Ovary (tissue), 9 donors: ENCODE results near the gene GALNT16. TPM values are rescaled to one million over a fixed set of nuclear protein-coding genes. Genes with fewer than 3 reads are reported as not detected.

Experiments
- DNase-seq, 5 donors: peaks; one replicate each; pipeline ENCODE4 v3.0.0-alpha.2; 2019 to 2020
- H3K27ac ChIP-seq, 2 donors: fragments of 200-600 bp; one replicate each; pipeline versions ENCODE4 v1.5.1 to v1.8.0; 2019 to 2022
- H3K27me3 ChIP-seq: fragments of 200-600 bp; one replicate; pipeline ENCODE4 v1.8.0; 2022
- H3K36me3 ChIP-seq: fragments of 200-600 bp; sonication (generic); one replicate; pipeline ENCODE4 v1.5.1; 2019
- H3K4me1 ChIP-seq: one replicate; pipeline ENCODE4 v1.8.1; 2013; ENCODE audit warnings: mild to moderate bottlenecking, moderate library complexity; ENCODE audit not compliant: insufficient read depth
- H3K4me3 ChIP-seq: fragments of 200-600 bp; sonication (generic); one replicate; pipeline ENCODE4 v1.5.1; 2017
- H3K9me3 ChIP-seq, 2 donors: fragments of 200-600 bp in 1 of 2; sonication (generic) in 1 of 2; one replicate each; pipeline versions ENCODE4 v1.5.1 to v1.8.1; 2013 to 2019; ENCODE audit warnings: mild to moderate bottlenecking in 1 of 2, moderate library complexity in 1 of 2
- EP300 ChIP-seq: sonication (generic); formaldehyde crosslinking; IDR thresholded peaks from one replicate; pipeline ENCODE4 v1.6.1; 2017; ENCODE audit warnings: antibody characterized with exemption
- POLR2A ChIP-seq: fragments of 450-650 bp; IDR thresholded peaks from one replicate; pipeline ENCODE4 v1.6.1; 2017; ENCODE audit warnings: antibody characterized with exemption, mild to moderate bottlenecking, moderate library complexity
- WGBS, 3 donors: extraction: QIAGEN DNeasy Blood & Tissue Kit in 1 of 3; methylation state at CpG; one replicate each; pipeline versions ENCODE4 v1.1.5 to v1.1.7; 2013 to 2017; 5-methylcytosine and 5-hydroxymethylcytosine counted together
- intact Hi-C, 4 donors: fragments of 100-400 bp; cut with DNase I; formaldehyde crosslinking; loops; one replicate each; pipeline versions ENCODE4 v1.11.0 to v1.15.1; 2022 to 2023
- polyA plus RNA-seq, 2 donors: library from polyadenylated mRNA; stranded (reverse); fragments of 200-250 nt in 1 of 2; fragments of 350-450 nt in 1 of 2; fragmentation: Illumina TruSeq in 1 of 2; extraction: RNeasy Lipid Tissue Mini Kit (QIAGEN cat#74804) in 1 of 2; gene quantifications; one replicate each; pipeline ENCODE4 v1.2.3, GENCODE V29; 2013 to 2014
- total RNA-seq, 7 donors: library from RNA; depleted of rRNA in 2 of 7; stranded (reverse); fragments of >200 nt in 2 of 7; fragmentation: NEBNext Ultra II Directional in 3 of 7; extraction: Animal tissue kit (Norgen Biotek cat#: 25700) in 3 of 7; gene quantifications; one replicate each; pipeline versions ENCODE4 v1.1.0 to v1.2.4, GENCODE V29; 2016 to 2023
- TF ChIP-seq, protein P1 (sequence below), 3 donors: fragments of 450-650 bp in 2 of 3; fragments of 200-600 bp in 1 of 3; IDR thresholded peaks; one replicate each; pipeline versions ENCODE4 v1.5.1 to v1.8.0; 2016 to 2022; ENCODE audit warnings: antibody characterized with exemption in 3 of 3, mild to moderate bottlenecking in 1 of 3
- donor health status: DM: no; HTN: no; CAD: no; lungs with moderate emphysema.
- donor health status: DM: no; HTN: no; CAD: no.
- donor health status: Bipolar disorder and iron deficiency.
- donor health status: DM: yes; HTN: yes; CAD: no.
- donor health status: DM: no; HTN: no; CAD: no.
- donor health status: DM: yes; HTN: yes; CAD: no.

GALNT16 gene
- total and polyA plus RNA-seq, 9 donors: 0.36 to 5.3 (median 2.0) TPM

DNA sequence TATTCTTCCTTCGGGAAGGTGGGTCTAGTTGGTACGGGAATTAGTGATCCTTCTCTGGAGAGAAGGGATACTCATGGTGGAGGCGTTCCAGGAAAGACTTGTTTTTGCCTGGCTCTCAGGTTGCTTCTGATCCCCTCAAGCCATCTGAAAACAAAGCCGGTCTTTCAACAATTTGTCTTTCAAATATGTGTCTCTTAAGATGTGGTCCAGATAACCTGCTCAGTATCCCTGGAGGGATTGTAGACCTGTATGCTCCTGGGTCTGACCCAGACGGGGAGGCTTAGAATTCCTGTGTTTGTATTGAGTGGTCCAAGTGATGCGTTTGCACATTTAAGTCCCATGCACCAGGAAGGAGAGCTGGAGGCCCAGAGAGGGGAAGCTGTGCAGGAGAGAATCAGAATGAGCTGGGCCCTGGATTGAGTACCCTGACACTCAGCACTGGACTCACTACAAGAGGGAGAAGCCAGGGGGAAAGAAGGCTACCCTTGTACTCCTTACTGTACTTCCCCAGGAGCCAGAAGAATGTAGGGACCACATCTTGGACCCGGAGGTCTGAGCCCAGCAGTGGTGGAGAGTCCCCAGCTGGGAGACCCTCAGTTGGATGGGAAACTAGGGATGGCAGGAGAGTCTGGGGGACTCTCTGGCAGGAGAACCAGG is 97.7 kb downstream of the GALNT16 start:
- Histone ChIP-seq H3K36me3 (no peaks in the 10 kb centered on the region), H3K4me3 (no peak overlapping the region), H3K27me3 (no peaks in the 10 kb centered on the region), H3K9me3 (no peaks in the 10 kb centered on the region), H3K4me1 (no peaks in the 10 kb centered on the region), H3K27ac (no peak overlapping the region)
- DNase-seq: no peak
- intact Hi-C loops: loop anchor here in 1 of 4 donors (10.0 kb wide), 1 partner anchor 113 kb away; no protein-coding TSS in a partner anchor
- TF ChIP-seq, protein P1, sequence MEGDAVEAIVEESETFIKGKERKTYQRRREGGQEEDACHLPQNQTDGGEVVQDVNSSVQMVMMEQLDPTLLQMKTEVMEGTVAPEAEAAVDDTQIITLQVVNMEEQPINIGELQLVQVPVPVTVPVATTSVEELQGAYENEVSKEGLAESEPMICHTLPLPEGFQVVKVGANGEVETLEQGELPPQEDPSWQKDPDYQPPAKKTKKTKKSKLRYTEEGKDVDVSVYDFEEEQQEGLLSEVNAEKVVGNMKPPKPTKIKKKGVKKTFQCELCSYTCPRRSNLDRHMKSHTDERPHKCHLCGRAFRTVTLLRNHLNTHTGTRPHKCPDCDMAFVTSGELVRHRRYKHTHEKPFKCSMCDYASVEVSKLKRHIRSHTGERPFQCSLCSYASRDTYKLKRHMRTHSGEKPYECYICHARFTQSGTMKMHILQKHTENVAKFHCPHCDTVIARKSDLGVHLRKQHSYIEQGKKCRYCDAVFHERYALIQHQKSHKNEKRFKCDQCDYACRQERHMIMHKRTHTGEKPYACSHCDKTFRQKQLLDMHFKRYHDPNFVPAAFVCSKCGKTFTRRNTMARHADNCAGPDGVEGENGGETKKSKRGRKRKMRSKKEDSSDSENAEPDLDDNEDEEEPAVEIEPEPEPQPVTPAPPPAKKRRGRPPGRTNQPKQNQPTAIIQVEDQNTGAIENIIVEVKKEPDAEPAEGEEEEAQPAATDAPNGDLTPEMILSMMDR (IDR thresholded peaks at IDR 0.05): no peak
- TF ChIP-seq EP300 (no peak), POLR2A (no peak)
- 81 to 91% (median 88%) methylated on average over 7 of the region's 7 CpGs for WGBS, 3 donors

DNA sequence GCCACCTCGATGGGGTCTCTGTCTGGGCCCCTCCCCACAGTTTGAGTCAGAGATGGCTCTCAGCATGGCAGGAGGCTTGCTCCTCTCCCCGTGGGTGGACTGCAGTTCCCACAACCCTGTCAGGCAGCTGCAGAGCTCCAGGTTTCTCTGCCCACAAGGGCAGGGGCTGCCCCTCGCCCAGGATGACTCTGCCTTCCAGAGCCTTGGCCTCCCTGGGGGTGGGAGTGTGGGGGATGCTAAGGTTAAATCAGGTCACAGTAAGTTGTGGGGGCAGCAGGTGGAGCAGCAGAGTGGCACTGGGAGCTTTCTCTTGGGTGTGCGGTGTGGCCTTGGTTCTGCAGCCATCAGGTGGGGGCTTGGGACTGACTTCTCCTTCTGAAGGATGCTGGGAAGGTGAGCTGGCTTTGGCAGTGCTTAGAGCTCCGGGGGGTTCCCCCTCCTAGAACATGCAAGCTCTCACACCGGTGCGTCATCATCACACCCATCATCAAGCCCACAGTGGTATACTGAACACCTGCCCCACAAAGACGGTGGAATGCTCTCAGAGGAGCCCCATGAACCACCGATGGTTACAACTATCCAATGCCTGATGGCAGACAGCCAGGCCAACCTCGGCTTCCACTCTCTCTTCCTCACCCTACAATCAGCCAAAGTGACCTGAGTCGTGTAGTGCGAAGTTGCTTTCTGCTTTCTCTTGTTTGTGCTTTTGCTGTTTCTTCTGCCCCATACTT is 98.4 kb downstream of the GALNT16 start:
- Histone ChIP-seq H3K9me3 (no peaks in the 10 kb centered on the region), H3K27ac (no peak overlapping the region), H3K4me3 (no peak overlapping the region), H3K4me1 (no peaks in the 10 kb centered on the region), H3K36me3 (no peaks in the 10 kb centered on the region), H3K27me3 (no peaks in the 10 kb centered on the region)
- intact Hi-C loops: loop anchor here in 1 of 4 donors (10.0 kb wide), 1 partner anchor 114 kb away; no protein-coding TSS in a partner anchor
- no peak for DNase-seq
- TF ChIP-seq EP300: no peak
- 70 to 72% (median 71%) methylated on average over 12 of the region's 12 CpGs for WGBS, 3 donors

DNA sequence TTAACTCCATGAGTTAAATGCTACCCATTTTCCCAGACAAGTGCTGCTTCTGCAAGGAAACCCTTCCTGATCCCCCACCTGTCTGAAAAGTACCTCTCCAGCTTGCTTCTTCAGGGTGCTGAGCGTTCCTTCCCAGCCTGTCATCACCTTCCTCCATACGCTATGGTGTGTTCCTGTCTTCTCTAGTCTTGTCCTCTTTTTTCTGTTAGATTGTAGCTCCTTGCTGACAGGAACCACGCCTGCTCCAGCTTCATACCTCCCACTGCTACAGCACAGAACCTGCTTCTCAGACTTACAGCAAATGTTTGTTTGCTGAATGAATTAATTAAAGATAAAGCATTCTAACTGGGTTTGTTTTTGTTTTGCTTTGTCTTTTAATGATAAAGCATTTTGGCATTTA is 99.0 kb downstream of the GALNT16 start:
- no peaks in the 10 kb centered on the region for H3K36me3 ChIP-seq
- no peak overlapping the region for H3K27ac ChIP-seq
- no peaks in the 10 kb centered on the region for H3K4me1 ChIP-seq
- H3K27me3 ChIP-seq: no peaks in the 10 kb centered on the region
- intact Hi-C loops: loop anchor here in 1 of 4 donors (10.0 kb wide), 1 partner anchor 114 kb away; no protein-coding TSS in a partner anchor
- DNase-seq: no peak
- no peak overlapping the region for H3K4me3 ChIP-seq
- no peaks in the 10 kb centered on the region for H3K9me3 ChIP-seq
- no peak for TF ChIP-seq POLR2A
- no peak for TF ChIP-seq EP300
- TF ChIP-seq, protein P1 (IDR thresholded peaks at IDR 0.05): no peak
- WGBS, 3 donors: 89 to 92% (median 91%) methylated on average over 3 of the region's 3 CpGs

DNA sequence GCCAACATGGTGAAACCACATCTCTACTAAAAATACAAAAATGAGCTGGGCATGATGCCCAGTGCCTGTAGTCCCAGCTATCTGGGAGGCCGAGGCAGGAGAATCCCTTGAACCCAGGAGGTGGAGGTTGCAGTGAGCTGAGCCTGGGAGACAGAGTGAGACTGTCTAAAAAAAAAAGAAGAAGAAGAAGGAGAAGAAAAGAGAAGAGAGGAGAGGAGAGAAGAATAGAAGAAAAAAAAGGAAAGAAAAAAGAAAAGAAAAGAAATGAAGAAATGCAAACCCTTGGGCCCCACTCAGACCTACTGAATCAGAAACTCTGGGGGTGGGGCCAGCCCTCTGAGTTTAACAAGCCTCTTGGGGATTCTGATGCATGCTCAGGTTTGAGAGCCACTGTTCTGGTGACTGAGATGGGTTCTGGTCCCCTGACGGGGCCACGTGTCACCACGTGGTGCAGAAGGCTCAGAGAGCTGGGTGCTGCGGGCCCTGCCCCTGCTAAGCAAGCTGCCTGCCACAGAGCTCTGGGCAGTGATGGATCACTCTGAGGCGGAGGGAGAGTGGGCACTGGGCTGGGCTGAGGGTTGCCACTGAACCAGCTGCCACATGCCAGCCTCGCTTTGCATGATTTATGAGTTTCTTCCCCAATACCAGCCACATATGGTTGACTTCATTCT is 100.6 kb downstream of the GALNT16 start:
- Histone ChIP-seq H3K27ac (no peak overlapping the region), H3K27me3 (no peaks in the 10 kb centered on the region), H3K9me3 (no peaks in the 10 kb centered on the region), H3K36me3 (no peaks in the 10 kb centered on the region), H3K4me1 (no peaks in the 10 kb centered on the region), H3K4me3 (no peak overlapping the region)
- TF ChIP-seq EP300: no peak
- no peak for TF ChIP-seq POLR2A
- TF ChIP-seq, protein P1 (IDR thresholded peaks at IDR 0.05): no peak
- 77 to 84% (median 82%) methylated on average over 7 of the region's 7 CpGs for WGBS, 3 donors
- no peak for DNase-seq
- intact Hi-C loops: loop anchor here in 1 of 4 donors (10.0 kb wide), 1 partner anchor 116 kb away; no protein-coding TSS in a partner anchor
